Liver (tissue), 9 donors: Measurements from ENCODE around the gene ASS1. TPM values are rescaled to one million over a fixed set of nuclear protein-coding genes. Genes with fewer than 3 reads are reported as not detected.

Experiments
- DNase-seq: peaks from one replicate; pipeline ENCODE4 v3.0.0-alpha.2; 2017; ENCODE audit warnings: low spot score
- H3K27ac ChIP-seq, 2 donors: one replicate each; pipeline ENCODE4 v1.7.0; 2013; ENCODE audit warnings: inconsistent platforms in 2 of 2, low read length in 2 of 2, control low read depth in 1 of 2, low read depth in 1 of 2, mild to moderate bottlenecking in 1 of 2
- H3K27me3 ChIP-seq, 4 donors: one replicate each; pipeline versions ENCODE4 v1.6.1 to v1.7.0; 2013; ENCODE audit warnings: low read length in 3 of 4, inconsistent platforms in 1 of 4, mild to moderate bottlenecking in 1 of 4, moderate library complexity in 1 of 4; ENCODE audit not compliant: control insufficient read depth in 4 of 4, insufficient read depth in 4 of 4
- H3K36me3 ChIP-seq, 4 donors: one replicate each; pipeline versions ENCODE4 v1.6.1 to v1.7.0; 2013; ENCODE audit warnings: low read length in 3 of 4, mild to moderate bottlenecking in 3 of 4, low read depth in 1 of 4, moderate library complexity in 1 of 4; ENCODE audit not compliant: control insufficient read depth in 4 of 4, insufficient read depth in 3 of 4
- H3K4me1 ChIP-seq, 4 donors: one replicate each; pipeline versions ENCODE4 v1.6.1 to v1.7.0; 2013; ENCODE audit warnings: low read length in 3 of 4, mild to moderate bottlenecking in 3 of 4, moderate library complexity in 1 of 4; ENCODE audit not compliant: control insufficient read depth in 4 of 4, insufficient read depth in 4 of 4
- H3K4me3 ChIP-seq, 3 donors: one replicate each; pipeline versions ENCODE4 v1.6.1 to v1.7.0; 2013; ENCODE audit warnings: low read length in 3 of 3, control low read depth in 1 of 3, low read depth in 1 of 3, mild to moderate bottlenecking in 1 of 3
- H3K9ac ChIP-seq, 2 donors: one replicate each; pipeline ENCODE4 v1.7.0; 2013; ENCODE audit warnings: low read length in 2 of 2, mild to moderate bottlenecking in 2 of 2, moderate library complexity in 2 of 2, control low read depth in 1 of 2, low read depth in 1 of 2
- H3K9me3 ChIP-seq, 4 donors: one replicate each; pipeline versions ENCODE4 v1.6.1 to v1.7.0; 2013; ENCODE audit warnings: low read length in 3 of 4; ENCODE audit not compliant: control insufficient read depth in 4 of 4
- EGR1 ChIP-seq, 2 donors: IDR thresholded peaks; 2 replicates each; pipeline ENCODE4 v1.6.1; 2016 to 2018; ENCODE audit warnings: antibody characterized with exemption in 2 of 2, low read depth in 2 of 2
- FOXA1 ChIP-seq: IDR thresholded peaks from 2 replicates; pipeline ENCODE4 v1.6.1; 2016; ENCODE audit warnings: antibody characterized with exemption
- FOXA2 ChIP-seq: IDR thresholded peaks from 2 replicates; pipeline ENCODE4 v1.6.1; 2016; ENCODE audit warnings: antibody characterized with exemption
- GABPA ChIP-seq, 2 donors: IDR thresholded peaks in 1 of 2; conservative IDR thresholded peaks in 1 of 2; 2 replicates each; pipeline ENCODE4 v1.6.1; 2016; ENCODE audit warnings: antibody characterized with exemption in 2 of 2, mild to moderate bottlenecking in 1 of 2, moderate library complexity in 1 of 2
- HNF4A ChIP-seq, 2 donors: conservative IDR thresholded peaks; 2 replicates each; pipeline ENCODE4 v1.6.1; 2016; ENCODE audit warnings: antibody characterized with exemption in 2 of 2, mild to moderate bottlenecking in 2 of 2
- HNF4G ChIP-seq: IDR thresholded peaks from 2 replicates; pipeline ENCODE4 v1.6.1; 2016; ENCODE audit warnings: antibody characterized with exemption
- JUND ChIP-seq, 2 donors: IDR thresholded peaks; 2 replicates each; pipeline ENCODE4 v1.6.1; 2016; ENCODE audit warnings: antibody characterized with exemption in 2 of 2
- NR2F2 ChIP-seq: IDR thresholded peaks from 2 replicates; pipeline ENCODE4 v1.6.1; 2016; ENCODE audit warnings: antibody characterized with exemption
- RAD21 ChIP-seq, 2 donors: IDR thresholded peaks; 2 replicates each; pipeline ENCODE4 v1.6.1; 2016; ENCODE audit warnings: antibody characterized with exemption in 2 of 2, mild to moderate bottlenecking in 2 of 2
- SP1 ChIP-seq: IDR thresholded peaks from 2 replicates; pipeline ENCODE4 v1.6.1; 2018; ENCODE audit warnings: antibody characterized with exemption, mild to moderate bottlenecking
- TAF1 ChIP-seq: conservative IDR thresholded peaks from 2 replicates; pipeline ENCODE4 v1.6.1; 2016; ENCODE audit warnings: antibody characterized with exemption, mild to moderate bottlenecking
- YY1 ChIP-seq: IDR thresholded peaks from 2 replicates; pipeline ENCODE4 v1.6.1; 2016; ENCODE audit warnings: antibody characterized with exemption, mild to moderate bottlenecking
- WGBS: extraction: QIAGEN DNeasy Blood & Tissue Kit; methylation state at CpG from one replicate; pipeline ENCODE4 v1.1.7; 2013; 5-methylcytosine and 5-hydroxymethylcytosine counted together
- polyA plus RNA-seq, 2 donors: library from polyadenylated mRNA; stranded (reverse) in 1 of 2; unstranded in 1 of 2; fragments of 200-250 nt in 1 of 2; fragments of >200 nt in 1 of 2; fragmentation: Nextera tagmentation in 1 of 2; extraction: Ambion mirVana in 1 of 2; gene quantifications; one replicate each; pipeline versions ENCODE4 v1.2.1 to v1.2.3, GENCODE V29; 2013 to 2015
- total RNA-seq, 2 donors: library from RNA; depleted of rRNA; stranded (reverse); fragments of >200 nt; gene quantifications; one replicate each; pipeline ENCODE4 v1.2.3, GENCODE V29; 2014
- TF ChIP-seq, protein P1 (sequence below): IDR thresholded peaks from 2 replicates; pipeline ENCODE4 v1.6.1; 2016; ENCODE audit warnings: antibody characterized with exemption
- TF ChIP-seq, protein P2 (sequence below): IDR thresholded peaks from 2 replicates; pipeline ENCODE4 v1.6.1; 2016; ENCODE audit warnings: antibody characterized with exemption
- TF ChIP-seq, protein P3 (sequence below): IDR thresholded peaks from 2 replicates; pipeline ENCODE4 v1.6.1; 2016; ENCODE audit warnings: antibody characterized with exemption
- TF ChIP-seq, protein P4 (sequence below): fragments of 150-350 bp; IDR thresholded peaks from 2 replicates; pipeline ENCODE4 v1.5.1; 2017; ENCODE audit warnings: improper control_type of control experiment, low read depth, low read length; ENCODE audit not compliant: missing input control
- TF ChIP-seq, protein P5 (sequence below): IDR thresholded peaks from 2 replicates; pipeline ENCODE4 v1.6.1; 2016; ENCODE audit warnings: antibody characterized with exemption, mild to moderate bottlenecking
- donor health status: healthy.
- donor health status: healthy.
- donor health status: healthy.
- donor health status: healthy.
- donor health status: healthy.

ASS1 gene
- total and polyA plus RNA-seq, 4 donors = 396 to 711 (median 533) TPM

DNA sequence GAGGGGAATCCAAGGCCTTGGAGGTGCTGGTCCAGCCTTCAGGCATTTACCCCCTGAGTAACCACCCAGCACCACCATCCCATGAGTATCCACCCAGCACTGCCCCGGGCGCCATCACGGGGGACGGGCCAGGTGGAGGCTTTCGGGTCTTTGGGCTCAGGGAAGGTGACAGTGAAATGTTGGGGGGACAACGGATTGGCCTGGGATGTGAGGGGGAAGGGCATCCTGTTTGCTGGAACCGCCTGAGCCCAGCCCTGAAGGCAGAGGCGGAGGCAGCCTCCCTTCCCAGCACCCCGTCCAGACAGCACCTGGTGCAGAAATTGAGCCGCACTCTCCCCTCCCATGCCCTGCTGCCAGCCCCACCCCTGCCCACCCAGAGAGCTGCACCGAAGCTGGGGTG lies 17.0 kb downstream of the ASS1 start:
- no peak overlapping the region for H3K9ac ChIP-seq
- no peaks in the 10 kb centered on the region for H3K27me3 ChIP-seq
- peaks cover 15 to 76% (median 35%) of the 10 kb centered on the region in 4 donors for H3K4me1 ChIP-seq
- no peaks in the 10 kb centered on the region for H3K9me3 ChIP-seq
- whole genome bisulfite sequencing = 83% methylated on average over 11 of the region's 11 CpGs
- no peak overlapping the region for H3K4me3 ChIP-seq
- no peak overlapping the region for H3K27ac ChIP-seq
- peaks cover 5 to 35% (median 14%) of the 10 kb centered on the region in 4 donors for H3K36me3 ChIP-seq
- DNase-seq = no peak
- TF ChIP-seq, protein P1, sequence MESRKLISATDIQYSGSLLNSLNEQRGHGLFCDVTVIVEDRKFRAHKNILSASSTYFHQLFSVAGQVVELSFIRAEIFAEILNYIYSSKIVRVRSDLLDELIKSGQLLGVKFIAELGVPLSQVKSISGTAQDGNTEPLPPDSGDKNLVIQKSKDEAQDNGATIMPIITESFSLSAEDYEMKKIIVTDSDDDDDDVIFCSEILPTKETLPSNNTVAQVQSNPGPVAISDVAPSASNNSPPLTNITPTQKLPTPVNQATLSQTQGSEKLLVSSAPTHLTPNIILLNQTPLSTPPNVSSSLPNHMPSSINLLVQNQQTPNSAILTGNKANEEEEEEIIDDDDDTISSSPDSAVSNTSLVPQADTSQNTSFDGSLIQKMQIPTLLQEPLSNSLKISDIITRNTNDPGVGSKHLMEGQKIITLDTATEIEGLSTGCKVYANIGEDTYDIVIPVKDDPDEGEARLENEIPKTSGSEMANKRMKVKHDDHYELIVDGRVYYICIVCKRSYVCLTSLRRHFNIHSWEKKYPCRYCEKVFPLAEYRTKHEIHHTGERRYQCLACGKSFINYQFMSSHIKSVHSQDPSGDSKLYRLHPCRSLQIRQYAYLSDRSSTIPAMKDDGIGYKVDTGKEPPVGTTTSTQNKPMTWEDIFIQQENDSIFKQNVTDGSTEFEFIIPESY = no peak
- TF ChIP-seq RAD21 (IDR thresholded peaks at IDR 0.05) (no peak), YY1 (no peak), TAF1 (no peak), JUND (IDR thresholded peaks at IDR 0.05) (no peak), NR2F2 (no peak), FOXA1 (no peak), SP1 (no peak), HNF4A (conservative IDR thresholded peaks at IDR 0.05) (no peak), HNF4G (no peak), GABPA (IDR thresholded peaks at IDR 0.05 in 1 of 2, conservative IDR thresholded peaks at IDR 0.05 in 1 of 2) (no peak), EGR1 (IDR thresholded peaks at IDR 0.05; ENCODE audit: low read depth in 2 of 2) (no peak), FOXA2 (no peak)
- TF ChIP-seq, protein P2, sequence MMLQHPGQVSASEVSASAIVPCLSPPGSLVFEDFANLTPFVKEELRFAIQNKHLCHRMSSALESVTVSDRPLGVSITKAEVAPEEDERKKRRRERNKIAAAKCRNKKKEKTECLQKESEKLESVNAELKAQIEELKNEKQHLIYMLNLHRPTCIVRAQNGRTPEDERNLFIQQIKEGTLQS = no peak
- TF ChIP-seq, protein P3, sequence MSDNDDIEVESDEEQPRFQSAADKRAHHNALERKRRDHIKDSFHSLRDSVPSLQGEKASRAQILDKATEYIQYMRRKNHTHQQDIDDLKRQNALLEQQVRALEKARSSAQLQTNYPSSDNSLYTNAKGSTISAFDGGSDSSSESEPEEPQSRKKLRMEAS = no peak
- TF ChIP-seq, protein P4, sequence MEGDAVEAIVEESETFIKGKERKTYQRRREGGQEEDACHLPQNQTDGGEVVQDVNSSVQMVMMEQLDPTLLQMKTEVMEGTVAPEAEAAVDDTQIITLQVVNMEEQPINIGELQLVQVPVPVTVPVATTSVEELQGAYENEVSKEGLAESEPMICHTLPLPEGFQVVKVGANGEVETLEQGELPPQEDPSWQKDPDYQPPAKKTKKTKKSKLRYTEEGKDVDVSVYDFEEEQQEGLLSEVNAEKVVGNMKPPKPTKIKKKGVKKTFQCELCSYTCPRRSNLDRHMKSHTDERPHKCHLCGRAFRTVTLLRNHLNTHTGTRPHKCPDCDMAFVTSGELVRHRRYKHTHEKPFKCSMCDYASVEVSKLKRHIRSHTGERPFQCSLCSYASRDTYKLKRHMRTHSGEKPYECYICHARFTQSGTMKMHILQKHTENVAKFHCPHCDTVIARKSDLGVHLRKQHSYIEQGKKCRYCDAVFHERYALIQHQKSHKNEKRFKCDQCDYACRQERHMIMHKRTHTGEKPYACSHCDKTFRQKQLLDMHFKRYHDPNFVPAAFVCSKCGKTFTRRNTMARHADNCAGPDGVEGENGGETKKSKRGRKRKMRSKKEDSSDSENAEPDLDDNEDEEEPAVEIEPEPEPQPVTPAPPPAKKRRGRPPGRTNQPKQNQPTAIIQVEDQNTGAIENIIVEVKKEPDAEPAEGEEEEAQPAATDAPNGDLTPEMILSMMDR = no peak
- TF ChIP-seq, protein P5, sequence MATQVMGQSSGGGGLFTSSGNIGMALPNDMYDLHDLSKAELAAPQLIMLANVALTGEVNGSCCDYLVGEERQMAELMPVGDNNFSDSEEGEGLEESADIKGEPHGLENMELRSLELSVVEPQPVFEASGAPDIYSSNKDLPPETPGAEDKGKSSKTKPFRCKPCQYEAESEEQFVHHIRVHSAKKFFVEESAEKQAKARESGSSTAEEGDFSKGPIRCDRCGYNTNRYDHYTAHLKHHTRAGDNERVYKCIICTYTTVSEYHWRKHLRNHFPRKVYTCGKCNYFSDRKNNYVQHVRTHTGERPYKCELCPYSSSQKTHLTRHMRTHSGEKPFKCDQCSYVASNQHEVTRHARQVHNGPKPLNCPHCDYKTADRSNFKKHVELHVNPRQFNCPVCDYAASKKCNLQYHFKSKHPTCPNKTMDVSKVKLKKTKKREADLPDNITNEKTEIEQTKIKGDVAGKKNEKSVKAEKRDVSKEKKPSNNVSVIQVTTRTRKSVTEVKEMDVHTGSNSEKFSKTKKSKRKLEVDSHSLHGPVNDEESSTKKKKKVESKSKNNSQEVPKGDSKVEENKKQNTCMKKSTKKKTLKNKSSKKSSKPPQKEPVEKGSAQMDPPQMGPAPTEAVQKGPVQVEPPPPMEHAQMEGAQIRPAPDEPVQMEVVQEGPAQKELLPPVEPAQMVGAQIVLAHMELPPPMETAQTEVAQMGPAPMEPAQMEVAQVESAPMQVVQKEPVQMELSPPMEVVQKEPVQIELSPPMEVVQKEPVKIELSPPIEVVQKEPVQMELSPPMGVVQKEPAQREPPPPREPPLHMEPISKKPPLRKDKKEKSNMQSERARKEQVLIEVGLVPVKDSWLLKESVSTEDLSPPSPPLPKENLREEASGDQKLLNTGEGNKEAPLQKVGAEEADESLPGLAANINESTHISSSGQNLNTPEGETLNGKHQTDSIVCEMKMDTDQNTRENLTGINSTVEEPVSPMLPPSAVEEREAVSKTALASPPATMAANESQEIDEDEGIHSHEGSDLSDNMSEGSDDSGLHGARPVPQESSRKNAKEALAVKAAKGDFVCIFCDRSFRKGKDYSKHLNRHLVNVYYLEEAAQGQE = no peak
